Retinal pigment epithelial cell (primary cell): Measurements from ENCODE around the gene XPNPEP1.

ENCODE experiments used
- DNase-seq: peaks from one replicate; pipeline ENCODE4 v3.0.0-alpha.2; 2010; ENCODE audit warnings: low read depth
- H3K4me3 ChIP-seq: 2 replicates; pipeline ENCODE4 v1.5.1; 2011; ENCODE audit warnings: mild to moderate bottlenecking, low read length, control low read depth, moderate library complexity
- CTCF ChIP-seq: conservative IDR thresholded peaks from 2 replicates; pipeline ENCODE4 v1.5.1; 2011; ENCODE audit warnings: low read depth, low read length, control low read depth, inconsistent platforms

Gene XPNPEP1

GRCh38 chr10:109863775-109864174 lies 59.5 kb downstream of the XPNPEP1 start:
- no peak for DNase-seq
- TF ChIP-seq CTCF, result no peak
- H3K4me3 ChIP-seq, result no peak overlapping the region

GRCh38 chr10:109862738-109863137 lies 60.6 kb downstream of the XPNPEP1 start:
- no peak for TF ChIP-seq CTCF
- H3K4me3 ChIP-seq, result no peak overlapping the region
- DNase-seq, result no peak

GRCh38 chr10:109862041-109862440 lies 61.3 kb downstream of the XPNPEP1 start:
- DNase-seq, result no peak
- no peak for TF ChIP-seq CTCF
- no peak overlapping the region for H3K4me3 ChIP-seq

- no peak overlapping the region for H3K4me3 ChIP-seq
- no peak for DNase-seq
- no peak for TF ChIP-seq CTCF
These were observed 62.2 kb downstream of the XPNPEP1 start for GRCh38 chr10:109861081-109861480.

GRCh38 chr10:109859221-109859620 lies 64.1 kb downstream of the XPNPEP1 start:
- no peak for TF ChIP-seq CTCF
- no peak overlapping the region for H3K4me3 ChIP-seq
- no peak for DNase-seq

- H3K4me3 ChIP-seq, result no peak overlapping the region
- TF ChIP-seq CTCF, result no peak
- no peak for DNase-seq
These were observed 67.6 kb downstream of the XPNPEP1 start for GRCh38 chr10:109855746-109856145.

GRCh38 chr10:109853921-109854320 lies 69.4 kb downstream of the XPNPEP1 start:
- no peak for TF ChIP-seq CTCF
- DNase-seq, result no peak
- H3K4me3 ChIP-seq, result no peak overlapping the region
